GM23248 (cell line): ENCODE data around the gene ZKSCAN1.

Source experiments
- EZH2 ChIP-seq: fragments of 200-600 bp; sonication (generic); IDR thresholded peaks from 2 replicates; pipeline ENCODE4 v1.6.1; 2018; ENCODE audit warnings: antibody characterized with exemption, mild to moderate bottlenecking; ENCODE audit not compliant: insufficient read depth, poor library complexity, severe bottlenecking
- EZH2phosphoT487 ChIP-seq: fragments of 200-600 bp; sonication (generic); IDR thresholded peaks from 2 replicates; pipeline ENCODE4 v1.6.1; 2018; ENCODE audit warnings: antibody characterized with exemption, moderate library complexity, mild to moderate bottlenecking, low read depth; ENCODE audit not compliant: insufficient read depth

DNA sequence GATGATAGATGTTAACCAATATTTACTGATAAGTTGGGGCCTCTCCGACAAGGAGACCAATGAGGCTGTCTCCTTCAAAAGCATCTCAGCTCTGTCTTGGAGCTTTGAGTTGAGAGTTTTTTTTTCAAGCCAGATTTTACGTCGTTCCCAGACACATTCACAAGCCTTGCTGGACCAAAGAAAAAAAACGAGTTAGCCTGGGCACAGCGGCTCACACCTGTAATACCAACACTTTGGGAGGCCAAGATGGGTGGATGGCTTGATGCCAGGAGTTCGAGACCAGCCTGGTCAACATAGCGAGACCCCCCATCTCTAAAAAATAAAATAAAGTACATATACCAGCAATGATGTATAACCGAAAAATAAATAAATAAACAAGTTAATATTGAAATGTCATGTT lies 20.6 kb upstream of the ZKSCAN1 start:
- TF ChIP-seq EZH2 (no peak), EZH2phosphoT487 (no peak)
